IMR-90 (cell line): ENCODE measurements around the gene MEPE. TPM values are rescaled to one million over a fixed set of nuclear protein-coding genes. Genes with fewer than 3 reads are reported as not detected.

Experiments used
- ATAC-seq: fragments of 200-7000 bp; cut with Tn5 transposase; 2 replicates; pipeline ENCODE4 v1.9.1; 2020; ENCODE audit warnings: low read depth, mild to moderate bottlenecking, moderate library complexity
- BruUV-seq: library from RNA; stranded (reverse); fragments of 400-500 nt; replicated peaks from 2 replicates; lab custom pipeline; 2021; lab: Mats Ljungman, UMichigan
- CTCF ChIA-PET: fragments of 300-600 bp; formaldehyde crosslinking; extraction: SDS; loops from one replicate; lab custom pipeline; 2021; ENCODE audit warnings: antibody characterized with exemption; lab: Yijun Ruan, JAX
- POLR2A ChIA-PET: fragments of 300-600 bp; sonication (Branson Sonifier 250); formaldehyde crosslinking; loops from one replicate; lab custom pipeline; 2022; ENCODE audit warnings: antibody characterized with exemption; ENCODE audit not compliant: unreplicated experiment; lab: Charles Lee
- DNase-seq: peaks from one replicate; pipeline ENCODE4 v3.0.0; 2013
- H2AFZ ChIP-seq: replicated peaks from 2 replicates; pipeline ENCODE3; 2013; ENCODE audit warnings: low read length, mild to moderate bottlenecking; ENCODE audit not compliant: poor library complexity
- H2AK5ac ChIP-seq: 2 replicates; pipeline ENCODE4 v1.6.1; 2013; ENCODE audit warnings: low read depth, low read length, inconsistent platforms
- H2AK9ac ChIP-seq: replicated peaks from 2 replicates; pipeline ENCODE3; 2013; ENCODE audit warnings: mild to moderate bottlenecking, low read depth, low read length, moderate library complexity; ENCODE audit not compliant: poor library complexity
- H2BK120ac ChIP-seq: 2 replicates; pipeline ENCODE4 v1.6.1; 2013; ENCODE audit warnings: low read depth, low read length, inconsistent platforms
- H2BK15ac ChIP-seq: 3 replicates; pipeline ENCODE4 v1.6.1; 2013; ENCODE audit warnings: low read depth, low read length, inconsistent platforms
- H2BK20ac ChIP-seq: 2 replicates; pipeline ENCODE4 v1.6.1; 2013; ENCODE audit warnings: low read depth, mild to moderate bottlenecking, inconsistent platforms, low read length, moderate library complexity
- H2BK5ac ChIP-seq: 2 replicates; pipeline ENCODE4 v1.6.1; 2013; ENCODE audit warnings: mild to moderate bottlenecking, low read depth, low read length, inconsistent platforms; ENCODE audit not compliant: poor library complexity, severe bottlenecking
- H3K14ac ChIP-seq: replicated peaks from 2 replicates; pipeline ENCODE4 v1.6.1; 2013; ENCODE audit warnings: low read depth, low read length, inconsistent platforms
- H3K18ac ChIP-seq: 2 replicates; pipeline ENCODE4 v1.6.1; 2013; ENCODE audit warnings: low read depth, low read length, control low read depth
- H3K23ac ChIP-seq: 2 replicates; pipeline ENCODE4 v1.6.1; 2013; ENCODE audit warnings: low read depth, low read length, inconsistent platforms
- H3K27ac ChIP-seq: 2 replicates; pipeline ENCODE4 v1.5.1; 2013; ENCODE audit warnings: mild to moderate bottlenecking, control low read depth, low read length; ENCODE audit not compliant: insufficient read depth
- H3K27me3 ChIP-seq: 2 replicates; pipeline ENCODE4 v1.6.1; 2013; ENCODE audit warnings: low read length; ENCODE audit not compliant: control insufficient read depth, insufficient read depth
- H3K36me3 ChIP-seq: 2 replicates; pipeline ENCODE4 v1.6.1; 2013; ENCODE audit warnings: low read length, mixed read lengths; ENCODE audit not compliant: control insufficient read depth, insufficient read depth
- H3K4ac ChIP-seq: 2 replicates; pipeline ENCODE4 v1.6.1; 2013; ENCODE audit warnings: low read depth, low read length, inconsistent platforms
- H3K4me1 ChIP-seq: 2 replicates; pipeline ENCODE4 v1.6.1; 2013; ENCODE audit warnings: low read length, mixed read lengths; ENCODE audit not compliant: control insufficient read depth, insufficient read depth
- H3K4me2 ChIP-seq: 2 replicates; pipeline ENCODE4 v1.6.1; 2013; ENCODE audit warnings: low read depth, mild to moderate bottlenecking, control low read depth, low read length, moderate library complexity
- H3K4me3 ChIP-seq: 2 replicates; pipeline ENCODE4 v1.5.1; 2013; ENCODE audit warnings: low read depth, mild to moderate bottlenecking, control low read depth, low read length, moderate library complexity; ENCODE audit not compliant: insufficient read depth
- H3K56ac ChIP-seq: 2 replicates; pipeline ENCODE4 v1.6.1; 2013; ENCODE audit warnings: low read length, inconsistent platforms; ENCODE audit not compliant: insufficient read depth; ENCODE audit errors: extremely low read depth
- H3K79me1 ChIP-seq, 2 experiments: 2 replicates each; pipeline ENCODE4 v1.6.1; 2013; ENCODE audit warnings: low read length in 2 of 2, inconsistent platforms in 1 of 2, low read depth in 1 of 2
- H3K9ac ChIP-seq: 2 replicates; pipeline ENCODE4 v1.6.1; 2013; ENCODE audit warnings: low read depth, low read length, control low read depth
- H3K9me1 ChIP-seq: 2 replicates; pipeline ENCODE4 v1.6.1; 2013; ENCODE audit warnings: low read length, inconsistent platforms; ENCODE audit not compliant: insufficient read depth
- H3K9me3 ChIP-seq: 2 replicates; pipeline ENCODE4 v1.6.1; 2013; ENCODE audit warnings: low read length; ENCODE audit not compliant: control insufficient read depth, insufficient read depth
- H4K20me1 ChIP-seq: 2 replicates; pipeline ENCODE4 v1.6.1; 2013; ENCODE audit warnings: low read length, inconsistent platforms; ENCODE audit not compliant: insufficient read depth
- H4K5ac ChIP-seq: 2 replicates; pipeline ENCODE4 v1.6.1; 2013; ENCODE audit warnings: mild to moderate bottlenecking, low read depth, low read length, control low read depth
- H4K8ac ChIP-seq, 2 experiments: 2 replicates each; pipeline ENCODE4 v1.6.1; 2013; ENCODE audit warnings: low read depth in 2 of 2, low read length in 2 of 2, control low read depth in 1 of 2, inconsistent platforms in 1 of 2
- H4K91ac ChIP-seq: 2 replicates; pipeline ENCODE4 v1.6.1; 2013; ENCODE audit warnings: low read depth, low read length, inconsistent platforms; ENCODE audit not compliant: insufficient read depth
- CEBPB ChIP-seq: IDR thresholded peaks from 2 replicates; pipeline ENCODE4 v1.6.1; 2012; ENCODE audit warnings: low read depth, low read length, improper control_type of control experiment
- FOS ChIP-seq: fragments of 150-350 bp; IDR thresholded peaks from 2 replicates; pipeline ENCODE4 v1.6.1; 2016; ENCODE audit warnings: low read depth, low read length
- MAFK ChIP-seq: IDR thresholded peaks from 2 replicates; pipeline ENCODE4 v1.6.1; 2012; ENCODE audit warnings: low read depth, low read length, improper control_type of control experiment
- MAZ ChIP-seq: IDR thresholded peaks from 2 replicates; pipeline ENCODE4 v1.6.1; 2012; ENCODE audit warnings: low read depth, mild to moderate bottlenecking, low read length, improper control_type of control experiment, moderate library complexity, borderline replicate concordance
- NFE2L2 ChIP-seq: fragments of 150-350 bp; IDR thresholded peaks from 2 replicates; pipeline ENCODE4 v1.6.1; 2016; ENCODE audit warnings: low read depth, mild to moderate bottlenecking, low read length
- RAD21 ChIP-seq: IDR thresholded peaks from 2 replicates; pipeline ENCODE4 v1.6.1; 2012; ENCODE audit warnings: low read length, improper control_type of control experiment
- WGBS, 2 experiments: methylation state at CpG; one replicate each; pipeline versions ENCODE4 v1.1.5 to v1.1.7; 2013; ENCODE audit warnings: missing lambda C conversion rate in 2 of 2; ENCODE audit not compliant: insufficient read length in 1 of 2; ENCODE audit errors: extremely low coverage in 2 of 2; 5-methylcytosine and 5-hydroxymethylcytosine counted together
- dilution Hi-C: fragments of 300-500 bp; cut with HindIII; formaldehyde crosslinking; loops from one replicate; pipeline ENCODE4 v1.14.3; 2018; ENCODE audit warnings: low sequenced_read_pairs; ENCODE audit not compliant: unreplicated experiment
- in situ Hi-C: fragments of 300-500 bp; cut with MboI; formaldehyde crosslinking; loops from 3 replicates; pipeline ENCODE4 v1.14.3; 2019; ENCODE audit warnings: low sequenced_read_pairs, inconsistent platforms, mixed read lengths
- intact Hi-C: fragments of 100-400 bp; cut with micrococcal nuclease; formaldehyde crosslinking; loops from 2 replicates; pipeline ENCODE4 v1.10.0; 2022
- polyA plus RNA-seq, 3 experiments: library from polyadenylated mRNA; depleted of rRNA; stranded (reverse); fragments of >200 nt; gene quantifications; 2 replicates each; pipeline ENCODE4 v1.2.3, GENCODE V29; 2012; ENCODE audit warnings: low replicate concordance in 1 of 3
- total RNA-seq: library from RNA; depleted of rRNA; stranded (reverse); fragments of >200 nt; gene quantifications from 2 replicates; pipeline ENCODE4 v1.2.3, GENCODE V29; 2012
- TF ChIP-seq, protein P1 (sequence below): fragments of 150-350 bp; IDR thresholded peaks from 2 replicates; pipeline ENCODE4 v1.6.1; 2016; ENCODE audit warnings: low read depth, mild to moderate bottlenecking, low read length, moderate library complexity, borderline replicate concordance
- TF ChIP-seq, protein P2 (sequence below): conservative IDR thresholded peaks from 2 replicates; pipeline ENCODE4 v1.5.1; 2012; ENCODE audit warnings: mild to moderate bottlenecking, low read depth, low read length, improper control_type of control experiment

Gene MEPE
- total and polyA plus RNA-seq, 2 of the 4 experiments (the other 2 are of a cell fraction) = not detected

DNA sequence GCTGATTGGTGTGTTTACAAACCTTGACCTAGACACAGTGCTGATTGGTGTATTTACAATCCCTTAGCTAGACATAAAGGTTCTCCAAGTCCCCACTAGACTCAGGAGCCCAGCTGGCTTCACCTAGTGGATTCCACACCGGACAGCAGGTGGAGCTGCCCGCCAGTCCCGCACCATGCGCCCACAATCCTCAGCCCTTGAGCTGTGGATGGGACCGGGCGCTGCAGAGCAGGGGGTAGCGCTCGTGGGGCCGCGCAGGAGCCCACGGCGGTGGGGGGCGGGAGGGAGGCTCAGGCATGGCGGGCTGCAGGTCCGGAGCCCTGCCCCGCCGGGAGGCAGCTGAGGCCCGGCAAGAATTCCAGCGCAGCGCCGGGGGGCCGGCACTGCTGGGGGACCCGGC is 30.7 kb downstream of the MEPE start:
- no peaks in the 10 kb centered on the region for H3K36me3 ChIP-seq
- H2AK9ac ChIP-seq = no peak overlapping the region
- H3K27ac ChIP-seq = no peak overlapping the region
- H3K9ac ChIP-seq = no peak overlapping the region
- H3K14ac ChIP-seq = no peak overlapping the region
- no peak for TF ChIP-seq MAFK
- no peak for TF ChIP-seq NFE2L2
- TF ChIP-seq, protein P1, sequence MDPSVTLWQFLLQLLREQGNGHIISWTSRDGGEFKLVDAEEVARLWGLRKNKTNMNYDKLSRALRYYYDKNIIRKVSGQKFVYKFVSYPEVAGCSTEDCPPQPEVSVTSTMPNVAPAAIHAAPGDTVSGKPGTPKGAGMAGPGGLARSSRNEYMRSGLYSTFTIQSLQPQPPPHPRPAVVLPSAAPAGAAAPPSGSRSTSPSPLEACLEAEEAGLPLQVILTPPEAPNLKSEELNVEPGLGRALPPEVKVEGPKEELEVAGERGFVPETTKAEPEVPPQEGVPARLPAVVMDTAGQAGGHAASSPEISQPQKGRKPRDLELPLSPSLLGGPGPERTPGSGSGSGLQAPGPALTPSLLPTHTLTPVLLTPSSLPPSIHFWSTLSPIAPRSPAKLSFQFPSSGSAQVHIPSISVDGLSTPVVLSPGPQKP = no peak
- no peak for TF ChIP-seq FOS
- no peak for TF ChIP-seq RAD21
- TF ChIP-seq CEBPB = no peak
- TF ChIP-seq, protein P2, sequence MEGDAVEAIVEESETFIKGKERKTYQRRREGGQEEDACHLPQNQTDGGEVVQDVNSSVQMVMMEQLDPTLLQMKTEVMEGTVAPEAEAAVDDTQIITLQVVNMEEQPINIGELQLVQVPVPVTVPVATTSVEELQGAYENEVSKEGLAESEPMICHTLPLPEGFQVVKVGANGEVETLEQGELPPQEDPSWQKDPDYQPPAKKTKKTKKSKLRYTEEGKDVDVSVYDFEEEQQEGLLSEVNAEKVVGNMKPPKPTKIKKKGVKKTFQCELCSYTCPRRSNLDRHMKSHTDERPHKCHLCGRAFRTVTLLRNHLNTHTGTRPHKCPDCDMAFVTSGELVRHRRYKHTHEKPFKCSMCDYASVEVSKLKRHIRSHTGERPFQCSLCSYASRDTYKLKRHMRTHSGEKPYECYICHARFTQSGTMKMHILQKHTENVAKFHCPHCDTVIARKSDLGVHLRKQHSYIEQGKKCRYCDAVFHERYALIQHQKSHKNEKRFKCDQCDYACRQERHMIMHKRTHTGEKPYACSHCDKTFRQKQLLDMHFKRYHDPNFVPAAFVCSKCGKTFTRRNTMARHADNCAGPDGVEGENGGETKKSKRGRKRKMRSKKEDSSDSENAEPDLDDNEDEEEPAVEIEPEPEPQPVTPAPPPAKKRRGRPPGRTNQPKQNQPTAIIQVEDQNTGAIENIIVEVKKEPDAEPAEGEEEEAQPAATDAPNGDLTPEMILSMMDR = no peak
- no peak for TF ChIP-seq MAZ
- no peak for ATAC-seq
- no peak overlapping the region for H3K56ac ChIP-seq
- no peak overlapping the region for H3K4me3 ChIP-seq
- H3K9me1 ChIP-seq = no peaks in the 10 kb centered on the region
- intact Hi-C loops = no loop called here
- no peak overlapping the region for H4K91ac ChIP-seq
- no peak overlapping the region for H4K8ac ChIP-seq
- H2AK5ac ChIP-seq = no peak overlapping the region
- no peaks in the 10 kb centered on the region for H3K79me1 ChIP-seq
- H3K4me1 ChIP-seq = no peaks in the 10 kb centered on the region
- H2BK5ac ChIP-seq = no peak overlapping the region
- H2AFZ ChIP-seq = no peak overlapping the region
- 85% methylated on average over 11 of the region's 23 CpGs; no CpG with 5 or more reads in 1 of the 2 experiments for WGBS, 2 experiments
- H4K5ac ChIP-seq = no peak overlapping the region
- H3K18ac ChIP-seq = no peak overlapping the region
- H4K20me1 ChIP-seq = no peaks in the 10 kb centered on the region
- dilution Hi-C loops = no loop called here
- in situ Hi-C loops = no loop called here
- H2BK120ac ChIP-seq = no peak overlapping the region
- H3K9me3 ChIP-seq = no peaks in the 10 kb centered on the region
- no peak overlapping the region for H2BK20ac ChIP-seq
- no peak for DNase-seq
- CTCF ChIA-PET = no interaction called here
- no peak overlapping the region for H3K4ac ChIP-seq
- BruUV-seq = no TSS peak
- POLR2A ChIA-PET = no interaction called here
- H3K27me3 ChIP-seq = peaks cover 3% of the 10 kb centered on the region
- H3K4me2 ChIP-seq = no peak overlapping the region
- no peak overlapping the region for H3K23ac ChIP-seq
- H2BK15ac ChIP-seq = no peak overlapping the region
